Choroid plexus epithelial cell (primary cell): Measurements from ENCODE around the gene COL28A1.

Experiments used
- DNase-seq: peaks from one replicate; pipeline ENCODE4 v3.0.0-alpha.2; 2010; ENCODE audit warnings: low read depth
- H3K4me3 ChIP-seq: 2 replicates; pipeline ENCODE4 v1.5.1; 2011; ENCODE audit warnings: low read depth, mild to moderate bottlenecking, control low read depth, low read length, moderate library complexity
- CTCF ChIP-seq: conservative IDR thresholded peaks from 2 replicates; pipeline ENCODE4 v1.5.1; 2011; ENCODE audit warnings: low read depth, mild to moderate bottlenecking, control low read depth, inconsistent platforms, low read length, moderate library complexity

COL28A1 gene

GRCh38 chr7:7452119-7452518 is 83.6 kb downstream of the COL28A1 start:
- no peak overlapping the region for H3K4me3 ChIP-seq
- no peak for TF ChIP-seq CTCF
- DNase-seq: no peak

GRCh38 chr7:7449055-7449454 is 86.6 kb downstream of the COL28A1 start:
- no peak overlapping the region for H3K4me3 ChIP-seq
- no peak for TF ChIP-seq CTCF
- no peak for DNase-seq

- DNase-seq: peak; percentile 13
- H3K4me3 ChIP-seq: no peak overlapping the region
- no peak for TF ChIP-seq CTCF
Measured at GRCh38 chr7:7446616-7447015, 89.1 kb downstream of the COL28A1 start.

- TF ChIP-seq CTCF: no peak
- H3K4me3 ChIP-seq: no peak overlapping the region
- no peak for DNase-seq
Measured at GRCh38 chr7:7443806-7444350, 91.8 kb downstream of the COL28A1 start.

- no peak for TF ChIP-seq CTCF
- peak; percentile 22 for DNase-seq
- no peak overlapping the region for H3K4me3 ChIP-seq
Measured at GRCh38 chr7:7439564-7439963, 96.1 kb downstream of the COL28A1 start.

GRCh38 chr7:7438851-7439250 is 96.8 kb downstream of the COL28A1 start:
- TF ChIP-seq CTCF: peak; percentile 21
- H3K4me3 ChIP-seq: no peak overlapping the region
- DNase-seq: peak; percentile 98

GRCh38 chr7:7435978-7436377 is 99.7 kb downstream of the COL28A1 start:
- DNase-seq: no peak
- no peak for TF ChIP-seq CTCF
- H3K4me3 ChIP-seq: no peak overlapping the region
